Nucleus accumbens (tissue), 56 donors: Measurements from ENCODE around the gene NUMB.

Experiments used
- DNase-seq, 56 donors: peaks; one replicate each; lab custom pipeline; 2025; lab: John Stamatoyannopoulos, UW

NUMB gene

GRCh38 chr14:73458183-73458976, at the start of gene NUMB:
Gene NUMB, minus strand, starts transcription at chr14:73458546. Its CDS starts 102,795 bp downstream, at chr14:73355751.
- peak; percentile 68 to 100 (median 97) for DNase-seq

- no peak for DNase-seq
Observed at GRCh38 chr14:73503648-73504047, 45.3 kb upstream of the NUMB start.

- no peak for DNase-seq
Observed at GRCh38 chr14:73502017-73502619, 43.8 kb upstream of the NUMB start.

- DNase-seq, result no peak
Observed at GRCh38 chr14:73500360-73500759, 42.0 kb upstream of the NUMB start.

GRCh38 chr14:73494593-73494992, 36.2 kb upstream of the NUMB start:
- no peak for DNase-seq

GRCh38 chr14:73492670-73493069, 34.3 kb upstream of the NUMB start:
- DNase-seq, result no peak

GRCh38 chr14:73492043-73492552, 33.8 kb upstream of the NUMB start:
- no peak for DNase-seq

- peak in 27 of 56 donors; percentile 14 to 57 (median 39) for DNase-seq
Observed at GRCh38 chr14:73491256-73492042, 33.1 kb upstream of the NUMB start.

- DNase-seq, result no peak
Observed at GRCh38 chr14:73489481-73490175, 31.3 kb upstream of the NUMB start.

- DNase-seq, result no peak
Observed at GRCh38 chr14:73478684-73479083, 20.3 kb upstream of the NUMB start.

- peak in 1 of 56 donors; percentile 7 for DNase-seq
Observed at GRCh38 chr14:73477618-73478266, 19.4 kb upstream of the NUMB start.

GRCh38 chr14:73476451-73476931, 18.1 kb upstream of the NUMB start:
- DNase-seq, result peak in 27 of 56 donors; percentile 4 to 61 (median 22)

- DNase-seq, result no peak
Observed at GRCh38 chr14:73474952-73475351, 16.6 kb upstream of the NUMB start.

- peak in 8 of 56 donors; percentile 8 to 52 (median 21) for DNase-seq
Observed at GRCh38 chr14:73472185-73473114, 14.1 kb upstream of the NUMB start.

GRCh38 chr14:73471582-73472184, 13.3 kb upstream of the NUMB start:
- DNase-seq, result no peak

GRCh38 chr14:73468828-73469375, 10.6 kb upstream of the NUMB start:
- DNase-seq, result no peak

GRCh38 chr14:73467800-73468199, 9.5 kb upstream of the NUMB start:
- no peak for DNase-seq

GRCh38 chr14:73467377-73467776, 9.0 kb upstream of the NUMB start:
- no peak for DNase-seq
